HepG2 (cell line): ENCODE results near the gene TADA2B. TPM values are rescaled to one million over a fixed set of nuclear protein-coding genes. Genes with fewer than 3 reads are reported as not detected.
A peak's percentile ranks its signal among the peaks of the same experiment; 100 is the strongest.

Experiments
- ASH2L ChIP-seq: fragments of 300-600, 200-600 bp; sonication (generic); IDR thresholded peaks from 2 replicates; pipeline ENCODE4 v1.7.0; 2017; ENCODE audit warnings: low read depth, mild to moderate bottlenecking, moderate library complexity, mixed read lengths, low read length; ENCODE audit not compliant: insufficient read length
- EP300 ChIP-seq, 3 experiments: sonication (generic) in 1 of 3; formaldehyde crosslinking in 1 of 3; IDR thresholded peaks; 2 replicates each; pipeline versions ENCODE4 v1.5.1 to v1.6.1; 2011 to 2020; ENCODE audit warnings: low read depth in 2 of 3, low read length in 2 of 3, borderline replicate concordance in 1 of 3, improper control_type of control experiment in 1 of 3, mild to moderate bottlenecking in 1 of 3, missing genetic modification reagents in 1 of 3, moderate library complexity in 1 of 3
- KAT2B ChIP-seq: fragments of 150-350 bp; IDR thresholded peaks from 2 replicates; pipeline ENCODE4 v1.6.1; 2014; ENCODE audit warnings: low read depth, low read length, borderline replicate concordance
- NAIF1 ChIP-seq: sonication (generic); formaldehyde crosslinking; IDR thresholded peaks from 2 replicates; pipeline ENCODE4 v1.5.0; 2020; ENCODE audit warnings: mild to moderate bottlenecking, missing genetic modification reagents, borderline replicate concordance
- RARA ChIP-seq: IDR thresholded peaks from 2 replicates; pipeline ENCODE4 v1.6.1; 2016; ENCODE audit warnings: missing genetic modification reagents, missing compliant biosample characterization
- RFX1 ChIP-seq: fragments of 450-650 bp; IDR thresholded peaks from 2 replicates; pipeline ENCODE4 v1.6.1; 2017
- SALL1 ChIP-seq: sonication (generic); formaldehyde crosslinking; IDR thresholded peaks from 2 replicates; pipeline ENCODE4 v1.8.0; 2022; ENCODE audit warnings: mild to moderate bottlenecking, missing genetic modification reagents
- SATB2 ChIP-seq: sonication (generic); formaldehyde crosslinking; IDR thresholded peaks from 2 replicates; pipeline ENCODE4 v1.5.0; 2020; ENCODE audit warnings: missing genetic modification reagents
- THAP11 ChIP-seq: IDR thresholded peaks from 2 replicates; pipeline ENCODE4 v1.6.1; 2016; ENCODE audit warnings: missing biosample characterization, missing genetic modification reagents
- ZFYVE20 ChIP-seq: sonication (generic); formaldehyde crosslinking; IDR thresholded peaks from 2 replicates; pipeline ENCODE4 v1.8.0; 2023; ENCODE audit warnings: low read depth, mild to moderate bottlenecking, moderate library complexity, missing genetic modification reagents, borderline replicate concordance
- ZKSCAN1 ChIP-seq: fragments of 150-350 bp; IDR thresholded peaks from 2 replicates; pipeline ENCODE4 v1.6.1; 2014; ENCODE audit warnings: low read length
- ZMYM3 ChIP-seq: sonication (generic); formaldehyde crosslinking; IDR thresholded peaks from 2 replicates; pipeline ENCODE4 v1.5.1; 2020; ENCODE audit warnings: mild to moderate bottlenecking, missing genetic modification reagents
- ZNF687 ChIP-seq: sonication (generic); formaldehyde crosslinking; IDR thresholded peaks from 2 replicates; pipeline ENCODE4 v1.5.1; 2020; ENCODE audit warnings: mild to moderate bottlenecking, missing genetic modification reagents, moderate library complexity
- ZNF691 ChIP-seq: sonication (generic); formaldehyde crosslinking; IDR thresholded peaks from 2 replicates; pipeline ENCODE4 v1.4.0; 2020; ENCODE audit warnings: missing genetic modification reagents, low read depth, mild to moderate bottlenecking, borderline replicate concordance
- ZNF772 ChIP-seq: sonication (generic); formaldehyde crosslinking; IDR thresholded peaks from 2 replicates; pipeline ENCODE4 v1.5.0; 2020; ENCODE audit warnings: mild to moderate bottlenecking, missing genetic modification reagents
- polyA plus RNA-seq, 8 experiments: library from polyadenylated mRNA; depleted of rRNA in 3 of 8; stranded (reverse) in 7 of 8; unstranded in 1 of 8; fragments of >200 nt; fragmentation: Illumina TruSeq in 4 of 8; extraction: Trizol in 4 of 8; gene quantifications; 2 replicates each; pipeline versions ENCODE4 v1.2.1 to v1.2.3, GENCODE V29; 2011 to 2016; ENCODE audit warnings: low read depth in 4 of 8, missing spikeins in 1 of 8, mixed read lengths in 1 of 8; ENCODE audit not compliant: insufficient read depth in 1 of 8
- total RNA-seq, 5 experiments: library from RNA; depleted of rRNA; stranded (reverse); fragments of >200 nt; fragmentation: Illumina TruSeq; extraction: Trizol; gene quantifications; 2 replicates each; pipeline ENCODE4 v1.2.3, GENCODE V29; 2016; ENCODE audit warnings: low read depth in 1 of 5
- TF ChIP-seq, protein P1 (sequence below), 2 experiments: sonication (generic) in 1 of 2; formaldehyde crosslinking in 1 of 2; IDR thresholded peaks; 2 replicates each; pipeline versions ENCODE4 v1.4.0 to v1.6.1; 2018 to 2020; ENCODE audit warnings: missing genetic modification reagents in 2 of 2, borderline replicate concordance in 1 of 2, low read depth in 1 of 2, mild to moderate bottlenecking in 1 of 2, missing biosample characterization in 1 of 2
- TF ChIP-seq, protein P2 (sequence below): sonication (generic); formaldehyde crosslinking; IDR thresholded peaks from 2 replicates; pipeline ENCODE4 v1.9.0; 2021; ENCODE audit warnings: missing genetic modification reagents, mild to moderate bottlenecking, borderline replicate concordance
- TF ChIP-seq, protein P3 (sequence below): IDR thresholded peaks from 2 replicates; pipeline ENCODE4 v1.6.1; 2016; ENCODE audit warnings: missing compliant biosample characterization, missing genetic modification reagents, borderline replicate concordance

The TADA2B gene
- total and polyA plus RNA-seq, 2 of the 13 experiments (the other 11 are each of a cell fraction or from before 2014, with no cell fraction given), result 4.6 to 8.9 TPM

DNA sequence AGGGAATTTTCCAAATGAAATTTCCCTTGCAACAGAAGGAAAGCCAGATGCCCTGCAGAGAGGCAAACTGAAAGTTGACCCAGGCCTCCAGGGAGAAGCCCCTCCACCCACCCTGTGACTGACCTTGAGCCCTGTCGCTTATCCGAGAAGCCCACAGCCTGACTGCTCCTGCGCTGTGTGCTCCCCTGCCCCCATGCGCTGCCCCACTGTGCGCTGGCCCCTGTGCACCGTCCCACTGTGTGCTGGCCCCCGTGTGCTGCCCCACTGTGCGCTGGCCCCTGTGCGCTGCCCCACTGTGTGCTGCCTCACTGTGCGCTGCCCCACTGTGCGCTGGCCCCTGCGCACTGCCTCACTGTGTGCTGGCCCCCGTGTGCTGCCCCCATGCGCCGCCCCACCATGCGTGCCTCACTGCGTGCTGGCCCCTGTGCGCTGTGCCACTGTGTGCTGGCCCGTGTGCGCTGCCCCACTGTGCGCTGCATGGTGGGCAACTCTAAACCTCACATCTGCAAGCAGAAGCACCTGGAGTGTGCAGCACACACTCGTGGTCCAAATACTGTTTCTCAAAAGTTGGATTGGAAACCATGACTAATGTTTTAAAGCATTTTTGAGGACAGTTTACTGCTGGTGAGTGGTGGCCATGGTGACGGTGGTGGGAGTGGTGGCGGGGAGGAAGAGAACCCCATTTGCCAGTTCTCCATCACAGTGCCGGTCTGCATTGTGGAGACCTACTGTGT, 33.0 kb downstream of the TADA2B start (continued):
- TF ChIP-seq, protein P1, sequence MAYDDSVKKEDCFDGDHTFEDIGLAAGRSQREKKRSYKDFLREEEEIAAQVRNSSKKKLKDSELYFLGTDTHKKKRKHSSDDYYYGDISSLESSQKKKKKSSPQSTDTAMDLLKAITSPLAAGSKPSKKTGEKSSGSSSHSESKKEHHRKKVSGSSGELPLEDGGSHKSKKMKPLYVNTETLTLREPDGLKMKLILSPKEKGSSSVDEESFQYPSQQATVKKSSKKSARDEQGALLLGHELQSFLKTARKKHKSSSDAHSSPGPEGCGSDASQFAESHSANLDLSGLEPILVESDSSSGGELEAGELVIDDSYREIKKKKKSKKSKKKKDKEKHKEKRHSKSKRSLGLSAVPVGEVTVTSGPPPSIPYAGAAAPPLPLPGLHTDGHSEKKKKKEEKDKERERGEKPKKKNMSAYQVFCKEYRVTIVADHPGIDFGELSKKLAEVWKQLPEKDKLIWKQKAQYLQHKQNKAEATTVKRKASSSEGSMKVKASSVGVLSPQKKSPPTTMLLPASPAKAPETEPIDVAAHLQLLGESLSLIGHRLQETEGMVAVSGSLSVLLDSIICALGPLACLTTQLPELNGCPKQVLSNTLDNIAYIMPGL (CRISPR knock-in tag; IDR thresholded peaks at IDR 0.05; ENCODE audit: borderline replicate concordance in 1 of 2, low read depth in 1 of 2), result no peak
- TF ChIP-seq ZFYVE20 (no peak), NAIF1 (CRISPR knock-in tag) (no peak), ZMYM3 (CRISPR knock-in tag) (peak; percentile 83), THAP11 (CRISPR knock-in tag) (no peak), SALL1 (CRISPR knock-in tag) (peak; percentile 16; the same call in 1 of the 2 replicates), KAT2B (no peak), RARA (no peak), ZNF691 (CRISPR knock-in tag) (peak; percentile 57; the same call in 1 of the 2 replicates), ZNF687 (CRISPR knock-in tag) (peak; percentile 49), ZNF772 (CRISPR knock-in tag) (no peak), ZKSCAN1 (peak; percentile 100), ASH2L (no peak), EP300 (IDR thresholded peaks at IDR 0.05; ENCODE audit: low read depth in 2 of 2, low read length in 2 of 2) (no peak), EP300 (CRISPR knock-in tag; IDR thresholded peaks at IDR 0.05; ENCODE audit: borderline replicate concordance) (no peak), SATB2 (CRISPR knock-in tag) (no peak), RFX1 (peak; percentile 20; the same call in 1 of the 2 replicates)
- TF ChIP-seq, protein P2, sequence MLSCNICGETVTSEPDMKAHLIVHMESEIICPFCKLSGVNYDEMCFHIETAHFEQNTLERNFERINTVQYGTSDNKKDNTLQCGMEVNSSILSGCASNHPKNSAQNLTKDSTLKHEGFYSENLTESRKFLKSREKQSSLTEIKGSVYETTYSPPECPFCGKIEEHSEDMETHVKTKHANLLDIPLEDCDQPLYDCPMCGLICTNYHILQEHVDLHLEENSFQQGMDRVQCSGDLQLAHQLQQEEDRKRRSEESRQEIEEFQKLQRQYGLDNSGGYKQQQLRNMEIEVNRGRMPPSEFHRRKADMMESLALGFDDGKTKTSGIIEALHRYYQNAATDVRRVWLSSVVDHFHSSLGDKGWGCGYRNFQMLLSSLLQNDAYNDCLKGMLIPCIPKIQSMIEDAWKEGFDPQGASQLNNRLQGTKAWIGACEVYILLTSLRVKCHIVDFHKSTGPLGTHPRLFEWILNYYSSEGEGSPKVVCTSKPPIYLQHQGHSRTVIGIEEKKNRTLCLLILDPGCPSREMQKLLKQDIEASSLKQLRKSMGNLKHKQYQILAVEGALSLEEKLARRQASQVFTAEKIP (CRISPR knock-in tag), result no peak
- TF ChIP-seq, protein P3, sequence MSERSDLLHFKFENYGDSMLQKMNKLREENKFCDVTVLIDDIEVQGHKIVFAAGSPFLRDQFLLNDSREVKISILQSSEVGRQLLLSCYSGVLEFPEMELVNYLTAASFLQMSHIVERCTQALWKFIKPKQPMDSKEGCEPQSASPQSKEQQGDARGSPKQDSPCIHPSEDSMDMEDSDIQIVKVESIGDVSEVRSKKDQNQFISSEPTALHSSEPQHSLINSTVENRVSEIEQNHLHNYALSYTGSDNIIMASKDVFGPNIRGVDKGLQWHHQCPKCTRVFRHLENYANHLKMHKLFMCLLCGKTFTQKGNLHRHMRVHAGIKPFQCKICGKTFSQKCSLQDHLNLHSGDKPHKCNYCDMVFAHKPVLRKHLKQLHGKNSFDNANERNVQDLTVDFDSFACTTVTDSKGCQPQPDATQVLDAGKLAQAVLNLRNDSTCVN (CRISPR knock-in tag), result no peak
